Effector CD4-positive, alpha-beta T cell (primary cell): Measurements from ENCODE around the gene BMX.

Source experiments
- DNase-seq: peaks from one replicate; pipeline ENCODE4 v3.0.0-alpha.2; 2020

BMX gene

DNA sequence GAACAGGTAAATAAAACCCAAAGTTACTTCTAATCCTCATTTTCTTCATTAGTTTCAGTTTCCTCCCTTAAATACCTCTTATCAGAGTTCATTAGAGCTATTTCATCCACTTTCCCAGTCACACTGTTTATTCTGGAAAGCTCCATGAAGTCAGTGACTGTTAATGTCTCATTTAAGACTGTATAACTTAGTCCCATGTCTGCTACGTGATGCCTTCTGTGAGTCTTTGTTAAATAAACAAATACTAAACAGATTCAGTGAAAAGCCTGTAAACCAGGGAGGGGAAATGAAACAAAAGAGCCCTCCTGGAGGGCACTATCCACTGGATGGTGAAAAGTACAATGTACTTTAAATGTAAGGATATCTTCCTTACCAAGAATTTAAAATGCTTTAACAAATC is 75.4 kb downstream of the BMX start:
- DNase-seq = no peak

DNA sequence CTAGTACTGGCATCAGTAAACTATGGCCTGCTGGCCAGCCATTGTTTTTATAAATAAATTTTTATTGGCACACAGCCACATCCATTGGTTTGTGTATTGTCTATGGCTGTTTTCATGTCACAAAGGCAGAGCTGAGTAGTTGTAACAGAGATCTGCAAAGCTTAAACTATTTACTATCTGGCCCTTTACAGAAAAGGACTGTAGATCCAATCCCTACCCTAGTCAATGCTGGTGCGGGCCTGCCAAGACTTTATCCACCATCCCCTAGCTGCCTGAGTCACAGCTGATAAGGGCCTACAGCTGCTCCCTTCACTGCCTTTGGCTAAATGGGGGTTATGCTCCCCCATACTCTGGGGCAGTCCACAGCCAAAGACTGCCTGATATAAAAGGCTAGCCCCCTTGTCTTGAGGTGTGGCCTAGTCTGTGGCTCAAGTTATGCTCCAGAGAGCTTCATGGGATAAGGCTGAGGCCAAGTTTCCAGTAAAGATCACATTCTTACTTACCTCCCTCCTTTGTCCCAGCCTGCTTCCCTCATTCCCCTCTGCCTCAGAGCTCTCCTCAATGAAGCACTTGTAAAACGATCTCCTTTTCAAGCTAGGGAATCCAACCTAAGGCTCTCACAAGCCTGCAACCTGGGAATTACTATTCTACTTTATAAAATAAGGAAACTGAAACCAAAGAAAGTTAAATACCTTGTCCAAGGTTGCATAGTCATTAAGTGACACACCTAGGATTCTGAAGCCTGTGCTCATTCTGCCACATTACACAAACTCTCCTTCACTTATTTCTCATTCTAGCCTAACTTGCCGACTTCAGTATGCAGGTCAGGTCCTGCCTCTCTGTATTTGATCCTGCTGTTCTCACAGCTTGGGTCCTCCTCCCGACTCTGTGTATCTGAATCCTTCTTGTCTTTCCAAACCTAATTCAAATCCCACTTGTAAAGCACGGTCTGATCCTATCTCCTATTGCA is 79.5 kb downstream of the BMX start:
- DNase-seq = no peak

DNA sequence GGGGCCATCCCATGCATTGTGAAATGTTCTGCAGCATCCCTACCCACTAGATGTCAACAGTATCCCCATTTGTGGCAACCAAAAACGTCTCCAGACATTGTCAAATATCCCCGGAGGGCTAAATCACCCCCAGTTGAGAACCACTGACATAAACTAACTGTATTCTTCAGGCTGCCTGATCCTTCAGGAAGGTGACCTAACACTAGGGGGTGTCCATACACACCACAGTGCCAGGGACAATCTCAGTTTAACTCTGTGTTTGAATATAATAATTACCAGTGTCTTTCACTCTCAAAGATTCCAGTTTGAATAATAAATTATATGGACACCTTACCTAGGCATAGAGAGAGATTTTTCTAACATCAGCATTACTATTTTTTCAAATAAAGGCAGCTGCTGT is 93.8 kb downstream of the BMX start:
- DNase-seq = no peak

DNA sequence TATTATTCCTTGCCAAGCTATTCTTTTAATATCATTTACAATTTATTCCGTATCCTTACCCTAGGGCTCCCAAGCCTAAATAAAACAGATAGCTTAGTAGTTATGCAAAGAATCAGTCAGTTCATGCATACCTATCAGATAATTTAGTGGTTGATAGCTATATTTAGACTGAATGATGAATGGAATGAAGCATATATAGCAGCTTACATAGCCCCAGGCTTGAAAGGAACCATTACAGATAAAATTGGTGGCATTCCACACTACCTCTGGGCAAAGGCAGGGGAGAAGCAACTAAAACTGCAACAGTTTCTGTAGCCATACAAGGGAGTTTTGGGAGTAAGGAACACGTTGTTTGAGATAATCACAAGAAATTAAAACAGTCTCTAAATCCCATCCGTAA is 97.4 kb downstream of the BMX start:
- no peak for DNase-seq

DNA sequence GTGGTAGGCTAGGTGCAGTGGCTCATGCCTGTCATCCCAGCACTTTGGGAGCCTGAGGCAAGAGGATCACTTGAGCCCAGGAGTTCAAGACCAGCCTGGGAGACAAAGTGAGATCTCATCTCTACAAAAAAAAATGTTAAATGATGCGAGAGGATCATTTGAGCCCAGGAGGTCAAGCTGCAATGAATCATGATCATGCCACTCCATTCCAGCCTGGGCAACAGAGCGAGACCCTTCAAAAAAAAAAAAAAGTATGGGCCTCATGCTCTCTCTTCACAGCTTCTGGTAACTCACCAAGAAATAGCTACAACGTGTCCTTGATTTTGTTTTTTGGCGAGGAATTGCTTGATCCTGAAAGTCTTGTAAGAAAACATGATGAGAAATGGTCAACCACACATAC is 98.9 kb downstream of the BMX start:
- no peak for DNase-seq

DNA sequence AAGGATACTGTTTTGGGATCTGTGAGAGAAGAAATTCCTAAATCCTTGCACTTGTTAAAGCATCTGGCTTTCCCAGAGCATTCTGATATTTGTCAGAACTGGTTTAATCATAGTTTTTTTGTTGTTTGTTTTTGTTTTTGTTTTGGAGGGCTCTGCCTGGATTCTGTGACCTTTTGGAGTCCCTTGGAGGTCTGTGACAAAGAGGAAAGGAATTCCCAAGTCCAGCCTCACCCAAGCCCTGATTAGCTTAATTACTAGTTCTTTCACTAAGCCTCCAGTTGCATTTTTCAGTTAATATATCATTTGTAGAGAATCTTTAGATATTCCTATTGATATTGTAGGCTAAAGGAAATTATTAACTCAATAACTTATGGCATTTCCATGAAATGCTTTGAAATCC is 99.4 kb downstream of the BMX start:
- no peak for DNase-seq

DNA sequence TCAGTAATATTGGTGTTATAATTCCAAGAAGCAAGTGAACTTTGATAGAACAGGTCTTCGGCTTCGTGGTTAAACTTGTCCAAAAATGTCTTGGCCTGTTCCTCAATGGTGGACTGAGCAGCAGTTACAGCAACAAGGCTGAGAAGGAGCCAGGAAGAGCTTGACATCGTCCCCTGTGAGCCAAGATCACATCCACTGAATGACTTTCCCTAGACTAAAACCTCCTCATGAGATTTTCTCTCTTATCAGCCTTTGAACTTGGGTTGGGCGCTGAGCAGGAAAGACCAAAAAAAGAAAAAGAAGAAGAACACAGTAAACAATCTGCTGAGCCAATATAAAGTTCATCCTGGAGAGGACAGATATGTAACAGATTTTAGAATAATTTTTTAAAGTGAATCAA is 100.1 kb downstream of the BMX start, which contains the start of gene ACE2:
Gene ACE2, minus strand, starts transcription at position 216 of the 400 bp plus-strand sequence. Its CDS starts 49 bp downstream, at position 167.
- no peak for DNase-seq

DNA sequence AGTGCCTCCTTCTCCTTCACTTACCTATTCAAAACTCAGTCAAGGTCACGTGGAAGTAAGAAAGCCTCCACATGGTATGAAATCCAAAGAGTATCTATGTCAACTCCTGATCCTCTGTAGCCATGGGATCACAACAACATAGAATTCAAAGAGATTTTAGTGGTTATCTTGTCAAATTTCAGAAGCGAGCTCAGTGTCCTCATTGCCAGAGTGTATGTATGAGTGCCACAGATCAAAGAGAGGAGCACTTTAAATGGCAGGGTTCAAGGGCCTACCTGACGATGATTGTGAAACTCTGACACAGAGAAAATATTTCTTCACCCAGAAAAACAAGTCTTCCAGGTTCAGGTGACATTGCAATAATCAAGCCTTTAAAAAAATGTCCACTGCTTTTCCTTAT is 101.3 kb downstream of the BMX start:
- no peak for DNase-seq

DNA sequence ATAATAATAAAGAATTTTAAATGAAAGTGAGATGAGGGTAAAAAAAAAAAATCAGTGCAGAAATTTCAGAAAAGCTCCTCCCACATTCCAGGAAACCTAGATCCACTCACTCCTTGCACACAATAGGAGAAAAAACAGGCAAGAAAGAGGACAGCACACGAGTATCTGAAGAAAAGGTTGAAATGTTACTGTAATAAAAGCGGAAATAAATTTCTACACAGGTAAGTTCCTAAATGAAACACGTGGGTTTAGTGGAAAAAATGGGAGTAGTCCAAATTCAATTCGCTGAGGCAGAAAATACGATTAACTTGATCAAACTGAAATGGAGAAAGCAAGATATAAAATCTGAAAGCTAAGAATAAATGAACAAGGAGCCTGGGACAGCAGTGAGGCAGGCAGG is 102.2 kb downstream of the BMX start:
- no peak for DNase-seq

DNA sequence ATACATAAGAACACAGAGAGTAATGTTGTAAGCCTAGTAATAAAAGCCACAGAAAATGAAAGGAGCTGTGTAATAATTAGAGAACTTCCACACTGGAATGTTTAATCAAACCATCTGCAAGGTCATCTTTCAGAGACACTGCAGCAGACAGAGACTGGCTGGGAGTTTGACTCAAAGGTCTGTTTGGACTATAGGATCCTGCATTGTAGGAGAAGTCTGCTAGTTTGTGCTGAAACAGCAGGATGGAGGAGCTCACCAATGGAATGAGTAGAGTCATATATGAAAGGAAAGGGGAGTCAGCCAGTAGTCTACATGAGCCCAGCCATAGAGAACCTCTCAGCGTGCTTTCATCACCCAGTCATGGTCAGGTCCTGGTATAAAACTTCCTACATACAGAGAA is 104.6 kb downstream of the BMX start:
- DNase-seq = no peak
